Measurements from ENCODE around the gene RFC4.

RFC4 gene

DNA sequence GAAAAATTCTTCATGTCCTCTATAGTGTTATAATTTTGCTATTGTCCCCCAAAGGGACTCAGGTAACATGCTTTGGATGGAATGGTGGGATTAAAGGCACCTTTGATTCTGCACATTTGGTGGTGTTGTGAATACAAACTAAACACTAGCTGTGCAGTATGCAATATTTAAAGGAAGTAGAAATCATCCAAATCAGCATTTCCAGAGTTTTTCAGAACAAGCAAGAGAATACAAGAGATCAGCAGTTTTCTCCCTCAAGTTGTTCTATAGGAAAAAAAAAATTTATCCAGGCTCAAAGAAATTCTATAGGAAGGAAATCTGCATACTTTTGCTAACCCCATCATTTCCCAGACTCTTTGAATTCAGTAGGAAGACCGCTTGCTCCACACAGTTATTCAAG is 26.0 kb upstream of the RFC4 start:
- no peak overlapping the region for H3K4me3 ChIP-seq (ENCODE audit: low read depth, low read length)
- DNase-seq (ENCODE audit: low read depth) = no peak
- in situ Hi-C loops (cut with HindIII; ENCODE audit: low sequenced_read_pairs) = no loop called here
- TF ChIP-seq, protein P1, sequence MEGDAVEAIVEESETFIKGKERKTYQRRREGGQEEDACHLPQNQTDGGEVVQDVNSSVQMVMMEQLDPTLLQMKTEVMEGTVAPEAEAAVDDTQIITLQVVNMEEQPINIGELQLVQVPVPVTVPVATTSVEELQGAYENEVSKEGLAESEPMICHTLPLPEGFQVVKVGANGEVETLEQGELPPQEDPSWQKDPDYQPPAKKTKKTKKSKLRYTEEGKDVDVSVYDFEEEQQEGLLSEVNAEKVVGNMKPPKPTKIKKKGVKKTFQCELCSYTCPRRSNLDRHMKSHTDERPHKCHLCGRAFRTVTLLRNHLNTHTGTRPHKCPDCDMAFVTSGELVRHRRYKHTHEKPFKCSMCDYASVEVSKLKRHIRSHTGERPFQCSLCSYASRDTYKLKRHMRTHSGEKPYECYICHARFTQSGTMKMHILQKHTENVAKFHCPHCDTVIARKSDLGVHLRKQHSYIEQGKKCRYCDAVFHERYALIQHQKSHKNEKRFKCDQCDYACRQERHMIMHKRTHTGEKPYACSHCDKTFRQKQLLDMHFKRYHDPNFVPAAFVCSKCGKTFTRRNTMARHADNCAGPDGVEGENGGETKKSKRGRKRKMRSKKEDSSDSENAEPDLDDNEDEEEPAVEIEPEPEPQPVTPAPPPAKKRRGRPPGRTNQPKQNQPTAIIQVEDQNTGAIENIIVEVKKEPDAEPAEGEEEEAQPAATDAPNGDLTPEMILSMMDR (IDR thresholded peaks at IDR 0.05; ENCODE audit: low read depth, low read length, missing control alignments) = no peak

GRCh38 chr3:186831798-186832197 is 25.5 kb upstream of the RFC4 start:
- H3K4me3 ChIP-seq (ENCODE audit: low read depth, low read length) = no peak overlapping the region
- TF ChIP-seq, protein P1 (IDR thresholded peaks at IDR 0.05; ENCODE audit: low read depth, low read length, missing control alignments) = no peak
- in situ Hi-C loops (cut with HindIII; ENCODE audit: low sequenced_read_pairs) = no loop called here
- no peak for DNase-seq (ENCODE audit: low read depth)

GRCh38 chr3:186828340-186828739 is 22.1 kb upstream of the RFC4 start:
- no peak overlapping the region for H3K4me3 ChIP-seq (ENCODE audit: low read depth, low read length)
- in situ Hi-C loops (cut with HindIII; ENCODE audit: low sequenced_read_pairs) = no loop called here

DNA sequence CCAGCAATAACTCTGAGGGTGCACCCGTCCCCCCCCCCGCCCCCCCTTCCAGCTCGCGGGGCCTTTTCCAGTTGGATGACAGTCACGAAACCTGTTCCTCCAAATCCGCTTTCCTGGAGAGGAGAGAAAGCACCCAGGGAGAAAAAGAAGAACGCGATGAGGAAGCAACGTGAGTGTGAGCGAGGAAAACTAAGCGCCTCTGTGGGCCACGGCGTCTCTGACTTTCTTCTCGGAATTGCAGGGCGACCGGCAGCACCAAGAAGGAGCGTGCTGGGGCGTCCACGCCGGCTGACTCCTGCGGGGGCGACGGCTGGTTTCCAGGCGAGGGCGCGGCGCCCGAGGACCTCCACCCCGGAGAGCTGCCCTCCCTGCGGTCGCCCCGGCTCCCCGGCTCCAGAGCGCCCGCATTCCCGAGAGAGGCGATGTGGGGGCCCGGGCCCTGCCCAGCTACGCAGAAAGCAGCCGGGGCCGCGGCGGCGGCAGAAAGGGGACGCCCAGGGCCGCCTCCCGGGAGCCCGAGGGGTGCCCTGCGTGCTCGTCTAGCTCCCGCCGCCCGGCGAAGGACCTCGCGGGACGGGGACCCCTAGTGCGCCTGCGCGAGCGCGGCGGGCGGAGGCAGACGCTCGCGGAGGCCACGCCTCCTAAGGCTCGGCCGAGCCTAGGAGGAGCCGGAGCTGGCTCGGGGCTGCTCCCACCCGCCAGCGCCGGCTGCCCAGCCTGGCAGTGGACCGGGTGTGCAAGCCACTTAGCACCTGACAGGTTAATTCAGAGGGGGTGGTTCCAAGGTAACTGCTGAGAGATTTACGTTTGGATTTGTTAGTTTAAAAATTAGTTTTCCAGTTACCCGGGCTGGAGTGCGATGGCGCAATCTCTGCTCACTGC is 20.9 kb upstream of the RFC4 start:
- in situ Hi-C loops (cut with HindIII; ENCODE audit: low sequenced_read_pairs) = no loop called here
- peak overlapping the region; percentile 61 for H3K4me3 ChIP-seq (ENCODE audit: low read depth, low read length)
- DNase-seq (ENCODE audit: low read depth) = no peak
- TF ChIP-seq, protein P1 (IDR thresholded peaks at IDR 0.05; ENCODE audit: low read depth, low read length, missing control alignments) = no peak

More at GRCh38 chr3:186828340-186828739, 22.1 kb upstream of the RFC4 start:
- TF ChIP-seq, protein P1 (IDR thresholded peaks at IDR 0.05; ENCODE audit: low read depth, low read length, missing control alignments) = no peak
- DNase-seq (ENCODE audit: low read depth) = no peak

- in situ Hi-C loops (cut with HindIII; ENCODE audit: low sequenced_read_pairs) = no loop called here
- TF ChIP-seq, protein P1 (IDR thresholded peaks at IDR 0.05; ENCODE audit: low read depth, low read length, missing control alignments) = no peak
- DNase-seq (ENCODE audit: low read depth) = no peak
- peak overlapping the region; percentile 61 for H3K4me3 ChIP-seq (ENCODE audit: low read depth, low read length)
Observed at GRCh38 chr3:186826410-186826975, 20.2 kb upstream of the RFC4 start.

GRCh38 chr3:186825872-186826409 is 19.7 kb upstream of the RFC4 start:
- peak overlapping the region; percentile 61 for H3K4me3 ChIP-seq (ENCODE audit: low read depth, low read length)
- in situ Hi-C loops (cut with HindIII; ENCODE audit: low sequenced_read_pairs) = no loop called here
- DNase-seq (ENCODE audit: low read depth) = no peak
- TF ChIP-seq, protein P1 (IDR thresholded peaks at IDR 0.05; ENCODE audit: low read depth, low read length, missing control alignments) = no peak
